ENCODE measurements around the gene CLK2. TPM values are rescaled to one million over a fixed set of nuclear protein-coding genes. Genes with fewer than 3 reads are reported as not detected.
"Not testable (repeated sequence)": the region's sequence is repeated elsewhere in the genome, so short reads cannot be mapped to it uniquely, and the experiment has no call there.

CLK2 gene
- total and polyA plus RNA-seq, 2 of the 13 experiments (the other 11 are each of a cell fraction or from before 2014, with no cell fraction given): 20.1 to 73.5 TPM

GRCh38 chr1:155226188-155226909 is 47.0 kb downstream of the CLK2 start (continued):
- TF ChIP-seq SKI (IDR thresholded peaks at IDR 0.05; ENCODE audit: partially characterized antibody): no peak

- H3K36me3 ChIP-seq (replicated peaks in 1 of 2; ENCODE audit: control insufficient read depth in 1 of 2, insufficient read depth in 2 of 2, low read length in 2 of 2); CTCF ChIA-PET (ENCODE audit: low intra/inter-chr PET ratio, low total read pairs); H3K79me2 ChIP-seq (ENCODE audit: insufficient read depth, low read length); H3K9me3 ChIP-seq (ENCODE audit: low read length); DNase-seq (ENCODE audit: low spot score); H3K4me2 ChIP-seq (ENCODE audit: low read depth, low read length); ATAC-seq; H2AFZ ChIP-seq (ENCODE audit: low read length); H4K20me1 ChIP-seq (ENCODE audit: insufficient read depth, low read length); BruUV-seq (replicated peaks); H3K27me3 ChIP-seq (ENCODE audit: control insufficient read depth in 1 of 2, insufficient read depth in 2 of 2, low read length in 2 of 2); H3K27ac ChIP-seq (ENCODE audit: extremely low read length, insufficient read depth, low read length); H3K4me3 ChIP-seq (replicated peaks in 1 of 3; ENCODE audit: insufficient read depth in 1 of 3, low read depth in 2 of 3, low read length in 3 of 3); intact Hi-C loops (cut with micrococcal nuclease; ENCODE audit: unreplicated experiment); in situ Hi-C loops (cut with HindIII; ENCODE audit: extremely low pct_ligation_motif_present, low pct_unique_long_range_greater_than_20kb); POLR2A ChIA-PET; H3K9ac ChIP-seq (ENCODE audit: insufficient read depth, low read depth, low read length); FAIRE-seq: not testable (repeated sequence)
- peaks cover 24% of the 10 kb centered on the region for H3K4me1 ChIP-seq (ENCODE audit: insufficient read depth, low read length)
- WGBS (ENCODE audit: low lambda C conversion rate): over 99% methylated on average over 8 of the region's 8 CpGs
Measured at GRCh38 chr1:155225404-155225759, 47.9 kb downstream of the CLK2 start.

GRCh38 chr1:155223047-155223446 is 50.3 kb downstream of the CLK2 start:
- DNase-seq (ENCODE audit: low spot score) (no peak), FAIRE-seq (no peak), ATAC-seq (no peak)
- Histone ChIP-seq H3K79me2 (ENCODE audit: insufficient read depth, low read length) (no peaks in the 10 kb centered on the region), H2AFZ (ENCODE audit: low read length) (no peak overlapping the region), H3K4me3 (replicated peaks in 1 of 3; ENCODE audit: insufficient read depth in 1 of 3, low read depth in 2 of 3, low read length in 3 of 3) (no peak overlapping the region), H3K4me2 (ENCODE audit: low read depth, low read length) (no peak overlapping the region), H3K9me3 (ENCODE audit: low read length) (no peaks in the 10 kb centered on the region), H3K27ac (ENCODE audit: extremely low read length, insufficient read depth, low read length) (no peak overlapping the region), H3K9ac (ENCODE audit: insufficient read depth, low read depth, low read length) (no peak overlapping the region), H3K4me1 (ENCODE audit: insufficient read depth, low read length) (peaks cover 29% of the 10 kb centered on the region), H3K27me3 (ENCODE audit: control insufficient read depth in 1 of 2, insufficient read depth in 2 of 2, low read length in 2 of 2) (no peaks in the 10 kb centered on the region), H4K20me1 (ENCODE audit: insufficient read depth, low read length) (no peaks in the 10 kb centered on the region), H3K36me3 (replicated peaks in 1 of 2; ENCODE audit: control insufficient read depth in 1 of 2, insufficient read depth in 2 of 2, low read length in 2 of 2) (no peaks in the 10 kb centered on the region)
- BruUV-seq (replicated peaks): no TSS peak
- in situ Hi-C loops (cut with HindIII; ENCODE audit: extremely low pct_ligation_motif_present, low pct_unique_long_range_greater_than_20kb): no loop called here
- WGBS (ENCODE audit: low lambda C conversion rate): 79% methylated on average over 7 of the region's 7 CpGs
- CTCF ChIA-PET (ENCODE audit: low intra/inter-chr PET ratio, low total read pairs): no interaction called here
- intact Hi-C loops (cut with micrococcal nuclease; ENCODE audit: unreplicated experiment): no loop called here
- POLR2A ChIA-PET: no interaction called here
- no peak for TF ChIP-seq MBNL3 (CRISPR knock-in tag; conservative IDR thresholded peaks at IDR 0.05)
- no peak for TF ChIP-seq DPF2 (CRISPR knock-in tag; IDR thresholded peaks at IDR 0.05; ENCODE audit: borderline replicate concordance, low read depth)
- TF ChIP-seq GZF1 (CRISPR knock-in tag; IDR thresholded peaks at IDR 0.05): no peak
- TF ChIP-seq, protein P1, sequence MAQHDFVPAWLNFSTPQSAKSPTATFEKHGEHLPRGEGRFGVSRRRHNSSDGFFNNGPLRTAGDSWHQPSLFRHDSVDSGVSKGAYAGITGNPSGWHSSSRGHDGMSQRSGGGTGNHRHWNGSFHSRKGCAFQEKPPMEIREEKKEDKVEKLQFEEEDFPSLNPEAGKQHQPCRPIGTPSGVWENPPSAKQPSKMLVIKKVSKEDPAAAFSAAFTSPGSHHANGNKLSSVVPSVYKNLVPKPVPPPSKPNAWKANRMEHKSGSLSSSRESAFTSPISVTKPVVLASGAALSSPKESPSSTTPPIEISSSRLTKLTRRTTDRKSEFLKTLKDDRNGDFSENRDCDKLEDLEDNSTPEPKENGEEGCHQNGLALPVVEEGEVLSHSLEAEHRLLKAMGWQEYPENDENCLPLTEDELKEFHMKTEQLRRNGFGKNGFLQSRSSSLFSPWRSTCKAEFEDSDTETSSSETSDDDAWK (CRISPR knock-in tag; IDR thresholded peaks at IDR 0.05): no peak
- no peak for TF ChIP-seq ZNF7 (CRISPR knock-in tag; IDR thresholded peaks at IDR 0.05)
- no peak for TF ChIP-seq ETV5 (CRISPR knock-in tag; IDR thresholded peaks at IDR 0.05; ENCODE audit: borderline replicate concordance)
- no peak for TF ChIP-seq CSRNP1 (CRISPR knock-in tag; IDR thresholded peaks at IDR 0.05)
- no peak for TF ChIP-seq ZNF562 (CRISPR knock-in tag; IDR thresholded peaks at IDR 0.05; ENCODE audit: borderline replicate concordance)
- no peak for TF ChIP-seq ZBTB43 (CRISPR knock-in tag; conservative IDR thresholded peaks at IDR 0.05)
- no peak for TF ChIP-seq HNF4A (CRISPR knock-in tag; IDR thresholded peaks at IDR 0.05)

Measured in HepG2 (cell line).